Esophagus (tissue), 2 donors: ENCODE measurements around the gene ARID5B. TPM values are rescaled to one million over a fixed set of nuclear protein-coding genes. Genes with fewer than 3 reads are reported as not detected.

Source experiments
- H3K27ac ChIP-seq, 2 donors: one replicate each; pipeline ENCODE4 v1.5.1; 2013; ENCODE audit warnings: low read depth in 2 of 2, mild to moderate bottlenecking in 2 of 2, inconsistent platforms in 1 of 2, low read length in 1 of 2, moderate library complexity in 1 of 2
- H3K27me3 ChIP-seq, 2 donors: one replicate each; pipeline ENCODE4 v1.6.1; 2013; ENCODE audit warnings: low read length in 2 of 2, control low read depth in 1 of 2, mild to moderate bottlenecking in 1 of 2; ENCODE audit not compliant: insufficient read depth in 2 of 2, control insufficient read depth in 1 of 2
- H3K36me3 ChIP-seq, 2 donors: one replicate each; pipeline ENCODE4 v1.6.1; 2013; ENCODE audit warnings: low read length in 1 of 2; ENCODE audit not compliant: control insufficient read depth in 2 of 2, insufficient read depth in 2 of 2
- H3K4me1 ChIP-seq, 2 donors: one replicate each; pipeline ENCODE4 v1.6.1; 2013; ENCODE audit warnings: low read length in 1 of 2; ENCODE audit not compliant: control insufficient read depth in 2 of 2, insufficient read depth in 2 of 2
- H3K4me3 ChIP-seq, 2 donors: one replicate each; pipeline ENCODE4 v1.5.1; 2013; ENCODE audit warnings: low read length in 2 of 2, mild to moderate bottlenecking in 2 of 2, low read depth in 1 of 2, moderate library complexity in 1 of 2
- H3K9me3 ChIP-seq, 2 donors: one replicate each; pipeline ENCODE4 v1.6.1; 2013; ENCODE audit warnings: mild to moderate bottlenecking in 2 of 2, low read depth in 1 of 2, low read length in 1 of 2, moderate library complexity in 1 of 2; ENCODE audit not compliant: control insufficient read depth in 2 of 2, insufficient read depth in 1 of 2
- WGBS, 2 donors: extraction: QIAGEN DNeasy Blood & Tissue Kit; methylation state at CpG; one replicate each; pipeline ENCODE4 v1.1.7; 2013; 5-methylcytosine and 5-hydroxymethylcytosine counted together
- polyA plus RNA-seq, 2 donors: library from polyadenylated mRNA; stranded (reverse); fragments of 200-250 nt; gene quantifications; one replicate each; pipeline ENCODE4 v1.2.3, GENCODE V29; 2013
- donor health status: healthy with polysubstance abuse.
- donor health status: Bipolar disorder and iron deficiency.

The ARID5B gene
- polyA plus RNA-seq, 2 donors: 6.7 to 7.7 TPM

- H3K27ac ChIP-seq: peak overlapping the region; percentile 47 to 48
These were observed 110.1 kb downstream of the ARID5B start for GRCh38 chr10:62011558-62011957.

DNA sequence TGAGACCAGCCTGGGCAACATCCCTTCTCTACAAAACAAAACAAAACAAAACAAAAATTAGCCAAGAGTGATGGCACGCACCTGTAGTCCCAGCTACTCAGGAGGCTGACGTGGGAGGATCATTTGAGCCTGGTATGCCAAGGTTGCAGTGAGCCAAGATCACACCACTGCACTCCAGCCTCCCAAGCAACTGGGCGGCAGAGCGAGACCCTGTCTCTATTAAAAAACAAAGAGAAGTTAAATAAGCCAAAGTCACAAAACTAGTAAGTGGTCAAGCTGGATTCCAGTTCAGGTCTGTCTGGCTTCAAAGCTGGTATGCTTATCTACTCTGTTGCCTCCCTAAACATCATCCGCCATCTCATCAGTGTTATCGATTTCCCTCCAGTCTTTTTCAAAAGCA, 110.8 kb downstream of the ARID5B start:
- Histone ChIP-seq H3K4me3 (no peak overlapping the region), H3K4me1 (peaks cover 0 to 3% of the 10 kb centered on the region in 2 donors), H3K27ac (no peak overlapping the region), H3K36me3 (peaks cover 0 to 2% of the 10 kb centered on the region in 2 donors), H3K9me3 (no peaks in the 10 kb centered on the region), H3K27me3 (no peaks in the 10 kb centered on the region)
- 90 to 91% methylated on average over 6 of the region's 6 CpGs for WGBS, 2 donors

More at GRCh38 chr10:62011558-62011957, 110.1 kb downstream of the ARID5B start:
- Histone ChIP-seq H3K4me3 (no peak overlapping the region), H3K36me3 (peaks cover 0 to 2% of the 10 kb centered on the region in 2 donors), H3K27me3 (no peaks in the 10 kb centered on the region), H3K4me1 (peaks cover 0 to 3% of the 10 kb centered on the region in 2 donors), H3K9me3 (no peaks in the 10 kb centered on the region)
- 63 to 68% methylated on average over 5 of the region's 5 CpGs for WGBS, 2 donors

GRCh38 chr10:62014510-62014909, 113.0 kb downstream of the ARID5B start:
- 96 to 98% methylated on average over 3 of the region's 3 CpGs for WGBS, 2 donors
- Histone ChIP-seq H3K36me3 (no peaks in the 10 kb centered on the region), H3K27me3 (no peaks in the 10 kb centered on the region), H3K4me3 (no peak overlapping the region), H3K4me1 (peaks cover 0 to 3% of the 10 kb centered on the region in 2 donors), H3K27ac (no peak overlapping the region), H3K9me3 (no peaks in the 10 kb centered on the region)

- Histone ChIP-seq H3K4me1 (peaks cover 0 to 6% of the 10 kb centered on the region in 2 donors), H3K4me3 (no peak overlapping the region), H3K27me3 (no peaks in the 10 kb centered on the region), H3K9me3 (no peaks in the 10 kb centered on the region), H3K27ac (no peak overlapping the region), H3K36me3 (no peaks in the 10 kb centered on the region)
- WGBS, 2 donors: 78 to 88% methylated on average over 6 of the region's 6 CpGs
These were observed 114.5 kb downstream of the ARID5B start for GRCh38 chr10:62015994-62016393.

DNA sequence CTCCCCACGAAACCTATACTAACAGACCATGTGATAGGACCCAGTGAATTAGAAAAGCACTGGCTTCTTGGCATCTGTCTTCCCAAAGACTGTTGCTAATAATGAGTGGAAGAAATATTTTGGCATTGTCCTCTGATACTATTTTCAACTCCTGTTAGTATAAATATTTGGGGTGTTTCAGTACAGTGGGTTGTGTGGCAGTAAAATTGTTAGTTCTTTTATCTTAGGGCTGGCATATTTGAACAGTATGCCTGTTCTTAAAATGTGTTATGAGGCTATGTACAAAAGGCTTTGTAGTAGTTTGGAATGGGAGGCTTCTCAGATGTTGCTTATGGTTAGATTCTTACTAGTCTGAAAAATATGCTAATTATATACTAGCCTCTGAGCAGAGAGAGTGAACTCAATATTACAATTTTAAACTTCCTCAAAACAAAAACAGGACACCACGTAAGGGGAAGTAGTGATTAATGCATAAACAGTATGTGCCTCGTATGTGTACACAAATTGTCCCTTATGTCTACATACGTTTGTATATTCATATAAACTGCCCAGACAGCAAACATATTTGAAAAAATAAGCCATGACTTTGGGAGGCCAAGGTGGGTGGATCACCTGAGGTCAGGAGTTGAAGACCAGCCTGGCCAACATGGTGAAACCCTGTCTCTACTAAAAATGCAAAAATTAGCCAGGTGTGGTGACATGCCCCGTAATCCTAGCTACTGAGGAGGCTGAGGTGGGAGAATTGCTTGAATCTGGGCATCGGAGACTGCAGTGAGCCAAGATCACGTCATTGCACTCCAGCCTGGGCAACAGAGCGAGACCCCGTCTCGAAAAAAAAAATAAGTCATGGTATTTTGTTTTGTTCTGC, 115.4 kb downstream of the ARID5B start:
- 68 to 72% methylated on average over 10 of the region's 10 CpGs for WGBS, 2 donors
- no peak overlapping the region for H3K4me3 ChIP-seq
- H3K9me3 ChIP-seq: no peaks in the 10 kb centered on the region
- H3K4me1 ChIP-seq: peaks cover 0 to 3% of the 10 kb centered on the region in 2 donors
- peak overlapping the region in 1 of 2 donors; percentile 4 for H3K27ac ChIP-seq
- H3K36me3 ChIP-seq: no peaks in the 10 kb centered on the region
- no peaks in the 10 kb centered on the region for H3K27me3 ChIP-seq

DNA sequence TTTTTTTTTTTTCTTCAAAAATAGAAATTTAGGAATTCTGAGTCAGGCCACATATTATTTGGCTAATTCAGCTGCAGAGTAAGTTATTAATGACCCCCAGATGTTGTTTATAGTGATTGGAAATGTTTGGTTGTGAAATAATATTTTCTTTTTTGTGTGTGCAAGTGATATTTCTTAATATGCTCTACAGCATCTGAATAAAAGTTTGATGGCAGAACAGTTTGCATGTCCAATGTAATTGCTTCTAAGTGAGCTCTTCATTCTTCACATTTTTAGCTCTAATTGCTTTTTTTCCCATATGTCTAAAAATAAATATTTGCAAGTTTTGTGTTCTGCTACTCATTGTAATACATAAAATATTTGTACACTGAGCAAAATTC, 116.0 kb downstream of the ARID5B start:
- Histone ChIP-seq H3K36me3 (no peaks in the 10 kb centered on the region), H3K4me1 (peaks cover 3 to 7% of the 10 kb centered on the region in 2 donors), H3K9me3 (no peaks in the 10 kb centered on the region), H3K27ac (no peak overlapping the region), H3K27me3 (no peaks in the 10 kb centered on the region), H3K4me3 (no peak overlapping the region)

DNA sequence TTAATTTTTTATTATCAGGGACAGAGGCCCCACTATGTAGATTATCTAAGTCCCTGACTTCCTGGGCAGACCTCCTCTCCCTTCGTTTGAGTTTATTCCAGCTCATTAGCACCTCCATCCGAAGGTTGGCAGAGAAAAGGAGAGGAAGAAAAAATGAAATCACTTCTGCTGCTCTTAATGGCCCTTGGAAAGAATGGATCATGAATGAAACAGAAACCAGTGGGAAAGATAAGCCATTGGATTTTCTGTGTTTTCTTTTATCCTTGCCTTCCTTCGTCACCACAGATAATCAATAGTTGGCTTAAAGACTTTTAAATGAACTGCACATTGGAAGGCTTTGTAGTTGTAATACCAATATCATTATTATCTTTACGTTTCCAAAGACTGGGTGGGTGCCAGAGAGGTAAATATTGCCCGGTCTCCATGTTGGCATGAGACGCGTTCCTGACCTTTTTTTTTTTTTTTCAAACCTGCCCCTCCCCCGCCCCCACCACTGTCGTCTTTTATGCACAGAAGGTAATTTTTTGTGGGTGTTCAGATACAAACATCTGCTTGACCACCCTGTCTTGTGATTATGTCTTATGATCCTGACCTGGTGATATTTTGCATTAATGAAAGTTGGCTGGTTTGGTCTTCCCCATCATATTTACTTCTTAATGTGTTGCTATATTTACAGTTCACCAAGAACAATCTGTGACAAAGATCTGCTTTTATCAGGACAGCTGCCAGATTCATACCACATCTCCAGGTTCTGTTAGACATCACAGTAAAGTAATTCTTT, 116.8 kb downstream of the ARID5B start:
- peaks cover 3 to 7% of the 10 kb centered on the region in 2 donors for H3K4me1 ChIP-seq
- WGBS, 2 donors: 45 to 47% methylated on average over 9 of the region's 9 CpGs
- H3K36me3 ChIP-seq: no peaks in the 10 kb centered on the region
- no peaks in the 10 kb centered on the region for H3K27me3 ChIP-seq
- H3K27ac ChIP-seq: peak overlapping the region in 1 of 2 donors; percentile 71
- no peak overlapping the region for H3K4me3 ChIP-seq
- no peaks in the 10 kb centered on the region for H3K9me3 ChIP-seq

DNA sequence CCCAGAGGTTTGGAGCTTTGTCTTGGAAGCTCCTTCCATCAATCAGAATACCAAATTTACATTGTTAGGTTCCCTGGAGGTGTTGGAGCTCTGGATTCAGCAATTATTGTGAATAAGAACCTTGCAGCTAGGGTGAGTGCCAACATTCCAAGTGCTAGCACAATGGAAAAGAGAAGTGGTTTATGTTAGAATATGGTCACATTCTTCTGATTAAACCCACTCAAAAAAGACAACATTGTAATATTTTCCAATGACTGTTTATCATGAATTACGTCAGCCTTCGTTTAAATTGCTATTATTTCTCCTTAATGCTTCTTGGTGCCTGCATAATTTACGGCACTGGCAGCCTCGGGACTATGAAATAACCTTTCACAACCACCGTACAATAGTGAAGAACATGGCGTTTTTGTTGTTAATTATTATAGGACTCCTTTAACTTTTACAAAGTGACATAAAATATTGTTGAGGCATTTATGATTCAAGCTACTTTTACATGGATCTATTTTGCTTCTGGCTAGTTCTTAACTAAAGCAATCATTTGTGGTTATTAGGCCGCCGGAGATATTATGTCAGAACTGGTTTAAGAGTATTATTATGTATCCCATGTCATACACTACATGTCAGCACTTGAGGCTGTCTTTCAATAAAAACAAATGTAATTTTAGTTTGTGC, 117.7 kb downstream of the ARID5B start:
- 29 to 44% methylated on average over 8 of the region's 8 CpGs for WGBS, 2 donors
- peak overlapping the region; percentile 61 to 93 for H3K27ac ChIP-seq

DNA sequence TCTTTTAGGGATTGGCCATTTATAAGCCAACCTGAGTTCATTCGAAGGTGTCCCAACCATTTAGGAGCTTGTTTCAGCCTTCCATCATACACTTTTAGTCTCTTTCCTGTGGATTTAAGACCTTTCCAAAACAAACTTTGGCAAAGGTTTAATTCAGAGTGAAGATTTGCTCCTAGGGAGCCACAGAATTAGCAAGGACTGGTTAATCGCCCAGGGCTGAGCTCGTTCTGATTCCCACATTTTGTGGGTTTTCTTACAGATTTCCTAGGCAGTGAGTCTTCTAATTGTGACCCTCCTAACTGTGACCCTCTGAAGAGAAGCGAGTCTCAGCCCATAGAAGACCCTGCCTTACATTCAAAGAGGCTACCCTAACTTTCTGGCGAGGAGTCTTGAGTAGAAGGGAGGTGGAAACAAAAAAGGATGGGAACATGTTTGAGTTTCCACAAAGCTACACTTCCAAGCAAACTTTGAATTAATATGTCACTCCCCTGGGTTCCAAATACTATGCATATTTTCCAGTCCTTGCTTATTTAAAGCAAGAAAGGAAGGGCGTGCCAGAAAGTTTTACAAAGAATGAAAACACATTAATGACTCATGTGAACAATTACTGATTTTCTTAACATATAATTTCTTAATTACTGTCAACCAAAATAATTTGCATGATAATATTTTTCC, 118.3 kb downstream of the ARID5B start:
- 29 to 53% methylated on average over 6 of the region's 6 CpGs for WGBS, 2 donors
- peaks cover 3 to 7% of the 10 kb centered on the region in 2 donors for H3K4me1 ChIP-seq
- H3K27me3 ChIP-seq: no peaks in the 10 kb centered on the region
- peak overlapping the region; percentile 93 to 95 for H3K27ac ChIP-seq
- H3K36me3 ChIP-seq: no peaks in the 10 kb centered on the region
- no peaks in the 10 kb centered on the region for H3K9me3 ChIP-seq
- peak overlapping the region in 1 of 2 donors; percentile 35 for H3K4me3 ChIP-seq

More for the DNA sequence above, 117.7 kb downstream of the ARID5B start:
- H3K36me3 ChIP-seq: no peaks in the 10 kb centered on the region
- no peak overlapping the region for H3K4me3 ChIP-seq
- no peaks in the 10 kb centered on the region for H3K27me3 ChIP-seq
- peaks cover 3 to 7% of the 10 kb centered on the region in 2 donors for H3K4me1 ChIP-seq
- H3K9me3 ChIP-seq: no peaks in the 10 kb centered on the region
